Activated CD8-positive, alpha-beta memory T cell treated with anti-CD3 and anti-CD28 coated beads for 1 hour (primary cell): Measurements from ENCODE around the gene DDX24.

Source experiments
- DNase-seq, 2 donors: peaks; one replicate each; pipeline ENCODE4 v3.0.0-alpha.2; 2020; ENCODE audit warnings: low read depth in 1 of 2; ENCODE audit errors: extremely low read depth in 1 of 2

DDX24 gene

DNA sequence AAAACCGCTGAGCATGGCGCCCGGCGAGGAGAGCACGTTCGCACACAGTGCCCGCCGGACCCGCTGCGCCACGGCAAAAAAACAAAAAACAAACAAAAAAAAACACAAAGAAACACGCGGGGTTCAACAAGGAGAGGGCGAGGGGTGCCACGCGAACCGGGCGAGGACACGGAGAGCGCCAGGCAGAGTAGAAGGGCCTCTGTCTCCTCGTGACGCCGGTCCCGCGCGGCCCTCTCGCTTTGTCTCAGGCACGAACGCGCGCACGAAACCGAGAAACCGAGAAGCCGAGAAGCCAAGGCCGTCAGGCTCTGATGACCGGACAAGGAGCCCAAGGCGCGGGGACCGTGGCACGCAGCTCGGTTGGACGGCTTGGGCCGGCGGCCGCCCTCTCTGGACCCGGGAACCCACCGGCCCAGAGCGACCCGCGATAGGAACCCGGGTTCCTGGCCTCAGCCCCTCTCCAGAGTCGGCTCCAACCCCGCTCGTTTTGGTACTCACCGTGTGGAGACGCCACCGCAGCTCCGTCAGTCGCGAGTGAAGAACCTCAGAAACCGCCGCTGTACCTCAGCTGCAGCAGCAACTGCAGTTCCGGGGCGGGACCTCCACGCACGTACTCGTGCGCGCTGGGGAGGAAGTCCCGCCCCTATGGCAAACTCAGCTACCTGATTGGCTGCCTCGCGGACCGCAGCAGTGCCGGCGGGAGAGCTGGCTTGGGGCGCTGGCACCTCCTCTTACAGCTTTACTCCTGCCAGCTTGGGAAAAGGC lies at the start of gene DDX24, which contains the start of gene IFI27L1:
Gene DDX24 (minus strand): TSS at position 582 of the 765 bp plus-strand sequence. CDS start 1,460 bp downstream, outside the sequence.
Gene IFI27L1 (plus strand): TSS at position 690 of the 765 bp plus-strand sequence. CDS start 15,628 bp downstream, outside the sequence.
- DNase-seq = peak; percentile 88 to 95

DNA sequence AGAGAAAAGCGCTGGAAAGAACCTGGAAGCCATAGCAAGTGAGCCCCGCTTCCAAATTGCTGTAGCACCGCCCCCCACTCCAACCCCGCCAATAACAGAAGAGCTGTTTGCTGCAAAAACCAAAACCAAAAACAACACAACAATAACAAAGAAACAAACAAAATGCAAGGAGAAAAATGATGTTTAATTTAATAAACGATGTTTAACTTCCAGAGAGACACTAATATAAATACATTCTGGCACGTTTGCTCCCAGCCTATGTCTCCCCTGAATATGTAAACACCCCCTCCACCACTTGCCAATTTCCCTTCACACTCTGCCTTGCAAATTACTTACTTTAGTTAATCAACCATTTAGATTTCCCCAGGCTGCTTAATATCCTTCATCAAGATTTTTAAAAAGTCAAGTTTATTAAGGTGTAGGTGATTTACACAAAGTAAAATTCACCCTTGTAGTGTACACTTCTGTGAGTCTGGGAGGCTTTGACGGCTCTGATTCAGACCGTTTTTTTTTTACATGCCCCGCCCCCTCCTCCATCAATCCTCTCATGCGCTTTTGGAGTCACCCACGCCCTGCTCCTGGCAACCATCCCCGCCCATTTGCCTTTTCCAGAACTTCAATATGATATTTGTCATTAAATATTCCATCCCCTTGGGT lies 48.9 kb upstream of the DDX24 start:
- no peak for DNase-seq

- DNase-seq = peak in 1 of 2 donors; percentile 47
These were observed 48.2 kb upstream of the DDX24 start, which contains the start of gene IFI27L2 for GRCh38 chr14:94129111-94129757. Gene IFI27L2, minus strand, starts transcription at chr14:94129604. Its CDS starts 40 bp downstream, at chr14:94129564.

DNA sequence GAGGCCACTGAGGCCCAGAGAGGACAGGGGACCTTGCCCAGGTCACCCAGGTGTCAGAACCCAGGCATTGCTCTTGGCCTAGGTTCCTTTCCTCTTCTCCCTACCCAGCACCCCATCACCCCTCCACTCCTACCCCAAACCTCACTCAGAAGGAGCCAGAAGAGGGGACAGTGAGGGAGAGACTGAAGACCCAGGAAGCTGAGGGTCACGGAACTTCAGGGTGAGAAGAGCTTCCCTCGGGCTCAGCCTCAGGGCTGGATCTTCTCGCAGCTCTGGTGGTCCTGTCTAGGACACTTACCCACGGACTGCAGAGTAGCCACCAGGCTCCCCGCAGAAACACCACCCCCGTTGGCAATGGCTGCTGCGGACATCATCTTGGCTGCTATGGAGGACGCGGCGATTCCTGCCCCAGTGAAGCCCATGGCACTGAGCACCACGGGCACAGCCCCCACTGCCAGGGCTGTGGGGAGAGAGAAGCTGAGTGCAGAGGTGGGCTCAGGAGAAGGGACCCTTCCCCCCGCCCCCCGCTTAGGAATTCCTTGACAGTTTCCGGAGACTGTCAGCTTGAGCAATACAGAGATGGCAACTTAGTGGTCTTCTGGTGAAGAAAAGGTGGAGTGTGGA lies 47.3 kb upstream of the DDX24 start:
- no peak for DNase-seq

DNA sequence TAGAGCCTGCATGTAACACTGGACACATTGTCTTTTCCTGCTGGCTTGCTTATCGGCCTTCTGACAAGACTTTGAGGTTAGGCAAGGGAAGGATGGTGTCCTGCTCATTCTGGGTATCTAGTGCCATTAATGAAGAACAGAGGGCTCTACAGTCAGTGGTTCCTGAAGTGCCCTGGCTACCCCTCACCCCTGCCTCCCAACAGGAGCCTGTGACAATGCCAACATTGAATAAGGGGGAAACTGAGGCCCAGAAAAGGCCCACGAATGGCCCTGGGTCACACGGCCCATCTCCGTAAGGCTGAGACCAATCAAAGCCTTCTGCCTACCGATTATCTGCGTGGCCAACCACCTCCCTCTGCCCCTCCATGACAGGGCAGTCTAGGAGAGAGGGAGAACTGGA lies 46.3 kb upstream of the DDX24 start:
- DNase-seq = no peak

GRCh38 chr14:94126800-94127199 lies 45.8 kb upstream of the DDX24 start:
- no peak for DNase-seq

DNA sequence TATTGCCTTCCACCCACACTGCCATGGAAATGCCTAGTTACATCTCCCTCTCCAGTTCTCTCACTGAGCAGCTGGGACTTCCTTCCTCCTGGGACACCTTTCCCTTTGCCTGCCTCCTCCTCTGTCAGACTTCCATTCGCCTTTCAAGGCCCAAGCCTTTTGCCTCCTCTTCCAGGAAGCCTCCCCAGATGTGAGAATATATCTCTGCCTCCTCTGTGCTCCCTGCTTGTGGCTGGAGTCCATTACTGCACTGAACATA lies 45.3 kb upstream of the DDX24 start:
- DNase-seq = no peak

GRCh38 chr14:94125659-94126418 lies 44.8 kb upstream of the DDX24 start:
- DNase-seq = no peak

- DNase-seq = no peak
These were observed 43.8 kb upstream of the DDX24 start for GRCh38 chr14:94124582-94125377.

DNA sequence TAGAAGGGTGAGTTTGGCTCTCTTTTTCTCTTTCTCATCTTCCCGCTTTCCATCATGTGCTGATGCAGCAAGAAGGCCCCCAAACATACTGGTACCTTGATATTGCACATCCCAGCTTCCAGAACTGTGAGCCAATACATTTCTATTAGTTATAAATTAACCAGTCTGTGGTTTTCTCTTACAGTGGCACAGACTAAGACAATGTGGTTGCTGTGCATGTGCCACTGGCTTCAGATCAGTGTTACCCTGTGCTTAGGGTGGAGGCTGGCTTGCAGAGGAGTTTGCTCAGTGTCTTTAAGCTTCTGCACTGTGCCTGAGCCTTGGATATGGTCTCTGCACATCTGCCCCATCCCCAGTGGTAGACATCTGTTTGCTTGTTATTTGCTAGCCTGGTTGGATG lies 42.9 kb upstream of the DDX24 start:
- no peak for DNase-seq

DNA sequence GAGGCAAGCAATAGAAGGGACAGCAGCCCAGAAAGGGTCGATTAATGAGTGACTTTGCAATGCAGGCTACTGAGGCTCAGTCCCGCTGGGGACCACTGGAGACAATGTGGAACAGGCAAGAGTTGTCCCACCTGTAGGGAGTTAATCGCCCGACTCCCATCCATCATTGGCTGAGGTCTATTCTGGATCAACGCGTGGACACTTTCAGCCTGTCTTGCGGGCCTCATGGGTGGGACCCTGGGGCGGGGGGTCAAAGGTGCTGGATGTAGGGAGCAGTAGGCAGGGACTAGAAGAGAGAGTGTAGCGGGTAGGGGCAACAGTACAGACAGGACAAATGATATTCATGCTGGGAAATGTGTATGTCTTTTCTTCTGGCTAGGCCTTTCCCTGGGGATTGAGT lies 42.3 kb upstream of the DDX24 start:
- DNase-seq = no peak

- no peak for DNase-seq
These were observed 41.4 kb upstream of the DDX24 start for GRCh38 chr14:94122438-94122837.

DNA sequence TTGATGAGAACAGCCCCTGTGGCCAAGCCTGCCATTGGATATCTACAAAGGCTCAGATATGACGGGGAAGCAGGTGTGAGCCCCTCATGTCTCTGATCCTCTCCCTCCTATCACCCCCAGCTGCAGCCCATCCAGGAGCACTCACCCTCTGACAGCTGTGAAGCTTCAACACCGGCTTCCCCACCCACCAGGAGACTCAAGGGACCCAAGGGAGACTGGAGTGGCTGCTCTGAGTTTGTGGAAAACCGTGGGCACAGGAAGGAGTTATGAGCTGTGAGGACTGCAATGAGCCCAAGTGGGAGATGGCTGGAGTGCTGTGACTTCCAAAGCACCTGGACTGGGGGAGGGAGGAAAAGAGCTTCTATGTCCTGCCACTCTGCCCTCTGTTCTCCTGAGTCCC lies 40.5 kb upstream of the DDX24 start:
- DNase-seq = no peak

- DNase-seq = no peak
These were observed 39.8 kb upstream of the DDX24 start for GRCh38 chr14:94120667-94121340.

DNA sequence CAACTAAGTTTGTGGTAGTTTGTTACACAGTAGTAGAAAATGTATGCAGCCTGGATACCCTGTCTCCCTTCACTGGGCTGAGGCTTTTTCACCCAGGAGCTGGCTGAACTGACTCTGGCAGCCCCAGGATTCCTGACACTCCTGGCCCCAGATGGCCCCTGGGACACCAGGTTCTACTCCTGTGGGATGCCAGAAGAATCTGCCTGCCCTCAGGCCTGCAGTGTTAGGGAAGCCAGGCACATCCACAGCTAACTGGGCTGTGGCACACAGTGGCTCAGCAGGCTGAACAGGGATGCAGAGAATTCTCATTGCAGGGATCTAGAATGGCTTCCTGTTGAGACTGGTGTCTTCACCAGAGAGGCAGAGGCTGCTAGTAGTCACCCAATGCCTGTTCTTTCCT lies 38.1 kb upstream of the DDX24 start:
- DNase-seq = no peak

DNA sequence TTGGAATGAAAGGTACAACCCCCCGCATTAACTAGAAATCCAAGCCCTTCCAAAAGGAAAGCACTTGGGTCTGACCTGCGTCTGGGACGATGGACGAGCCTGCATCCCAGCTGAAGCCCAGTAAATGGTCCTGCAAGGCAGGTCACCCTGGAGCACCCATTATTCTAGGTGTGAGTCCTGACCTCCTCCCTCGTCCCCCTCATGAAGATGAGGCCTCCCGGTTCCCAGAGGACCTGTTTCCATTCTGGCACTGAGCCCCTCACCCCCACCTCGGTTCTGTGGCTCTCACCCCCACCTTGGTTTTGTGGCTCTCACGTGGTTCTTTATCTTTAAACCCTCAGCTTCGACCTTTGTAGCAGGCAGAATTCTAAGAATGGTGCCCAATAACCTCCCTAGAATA lies 36.9 kb upstream of the DDX24 start:
- DNase-seq = no peak

DNA sequence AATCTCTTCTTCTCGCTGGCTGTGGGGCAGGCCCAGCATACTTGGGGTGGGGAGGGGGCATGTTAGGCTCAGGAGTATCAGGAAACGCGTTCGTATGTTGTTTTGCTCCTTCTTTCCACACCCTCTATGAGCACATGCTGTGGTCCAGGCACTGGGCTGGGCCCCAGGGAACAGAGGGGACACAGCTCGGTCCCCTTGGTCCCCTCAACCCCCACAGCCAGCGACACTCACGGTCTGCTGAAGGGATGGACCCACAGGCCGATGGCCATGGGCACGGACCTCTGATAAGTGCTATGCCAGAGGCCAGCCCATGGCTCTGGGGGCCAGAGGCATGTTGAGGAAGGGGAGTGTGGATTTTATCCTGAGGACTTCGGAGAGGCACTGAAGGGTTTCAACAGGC lies 35.7 kb upstream of the DDX24 start:
- DNase-seq = no peak

DNA sequence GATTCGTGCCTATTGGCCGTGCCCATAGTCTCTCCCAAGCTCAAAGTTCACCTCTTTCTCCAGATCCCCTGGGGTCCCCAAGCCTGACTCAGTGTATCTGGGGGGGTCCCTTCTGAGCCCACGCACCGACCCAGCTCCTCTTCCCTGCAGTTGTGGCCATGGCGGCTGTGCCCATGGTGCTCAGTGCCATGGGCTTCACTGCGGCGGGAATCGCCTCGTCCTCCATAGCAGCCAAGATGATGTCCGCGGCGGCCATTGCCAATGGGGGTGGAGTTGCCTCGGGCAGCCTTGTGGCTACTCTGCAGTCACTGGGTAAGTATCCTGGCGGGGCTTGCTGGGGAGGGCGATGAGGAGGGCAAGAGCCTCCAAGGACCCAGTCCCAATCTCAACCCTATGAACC lies 34.6 kb upstream of the DDX24 start:
- DNase-seq = no peak

- DNase-seq = no peak
These were observed 34.1 kb upstream of the DDX24 start for GRCh38 chr14:94115058-94115591.
